GM21825 (cell line): ENCODE results near the gene TRIO.
"Not testable (repeated sequence)": the region's sequence is repeated elsewhere in the genome, so short reads cannot be mapped to it uniquely, and the experiment has no call there.

ENCODE experiments used
- ATAC-seq: cut with Tn5 transposase; IDR thresholded peaks from one replicate; pipeline ENCODE4 v1.9.1; 2021; ENCODE audit warnings: mild to moderate bottlenecking, moderate library complexity; ENCODE audit not compliant: unreplicated experiment

TRIO gene

DNA sequence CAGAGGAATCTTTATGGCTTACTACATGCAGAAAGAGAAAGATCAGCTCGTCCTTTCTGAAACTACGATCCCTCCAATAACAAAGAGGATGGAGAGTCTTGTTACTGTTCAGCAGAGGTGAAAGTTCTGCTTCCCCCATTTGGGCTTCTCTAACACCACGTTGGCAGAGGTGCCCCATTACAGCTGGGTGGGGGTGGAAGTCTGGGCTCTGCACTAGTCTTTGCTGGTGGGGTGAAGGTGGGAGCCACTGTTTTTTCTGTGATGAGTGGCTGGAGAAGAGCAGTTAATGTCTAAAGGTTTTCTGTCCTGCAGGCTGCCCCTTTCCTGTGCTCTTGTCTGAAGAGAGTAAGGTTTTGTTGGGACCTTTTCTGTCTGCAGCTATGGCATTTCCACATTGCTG is 373.8 kb downstream of the TRIO start:
- no peak for ATAC-seq

- no peak for ATAC-seq
Observed at GRCh38 chr5:14518638-14519037, 375.5 kb downstream of the TRIO start.

GRCh38 chr5:14521748-14522147 is 378.6 kb downstream of the TRIO start:
- ATAC-seq, result no peak

- no peak for ATAC-seq
Observed at GRCh38 chr5:14522721-14523120, 379.6 kb downstream of the TRIO start.

GRCh38 chr5:14523243-14524034 is 380.3 kb downstream of the TRIO start:
- ATAC-seq, result no peak

- no peak for ATAC-seq
Observed at GRCh38 chr5:14525397-14525796, 382.3 kb downstream of the TRIO start.

DNA sequence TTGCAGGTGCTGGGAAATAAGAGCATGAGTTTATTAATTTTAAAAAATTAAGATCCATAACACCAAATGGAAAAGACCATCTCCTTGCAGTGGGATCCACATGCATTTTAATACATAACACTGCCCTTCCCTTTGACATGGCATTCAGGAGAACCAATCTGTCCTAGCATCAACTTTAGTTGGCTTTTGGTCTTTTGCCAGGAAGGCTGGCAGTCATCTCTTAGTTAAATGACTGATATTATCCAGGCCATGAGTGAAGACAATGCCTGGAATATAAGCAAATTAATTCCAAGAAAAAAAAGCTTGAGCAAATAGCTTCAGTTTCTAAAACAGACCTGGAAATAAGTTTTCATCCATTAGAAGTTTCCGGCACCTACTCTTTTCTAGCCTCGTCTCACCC is 383.4 kb downstream of the TRIO start:
- no peak for ATAC-seq

DNA sequence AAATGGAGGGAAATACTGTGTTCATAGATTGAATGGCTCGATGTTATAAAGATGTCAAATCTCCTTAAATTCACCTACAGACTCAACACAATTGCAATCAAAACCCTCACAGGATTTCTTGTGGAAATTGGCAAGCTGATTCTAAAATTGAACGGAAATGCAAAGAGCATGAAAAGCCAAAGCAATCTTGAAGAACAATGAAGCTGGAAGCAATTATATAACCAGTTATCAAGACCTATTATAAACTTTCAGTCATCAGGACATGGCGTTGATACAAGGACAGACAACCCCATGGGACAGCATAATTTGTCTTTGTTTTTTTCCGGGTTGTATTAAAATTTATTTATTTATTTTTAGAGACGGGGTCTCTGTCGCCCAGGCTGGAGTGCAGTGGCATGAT is 385.0 kb downstream of the TRIO start:
- no peak for ATAC-seq

DNA sequence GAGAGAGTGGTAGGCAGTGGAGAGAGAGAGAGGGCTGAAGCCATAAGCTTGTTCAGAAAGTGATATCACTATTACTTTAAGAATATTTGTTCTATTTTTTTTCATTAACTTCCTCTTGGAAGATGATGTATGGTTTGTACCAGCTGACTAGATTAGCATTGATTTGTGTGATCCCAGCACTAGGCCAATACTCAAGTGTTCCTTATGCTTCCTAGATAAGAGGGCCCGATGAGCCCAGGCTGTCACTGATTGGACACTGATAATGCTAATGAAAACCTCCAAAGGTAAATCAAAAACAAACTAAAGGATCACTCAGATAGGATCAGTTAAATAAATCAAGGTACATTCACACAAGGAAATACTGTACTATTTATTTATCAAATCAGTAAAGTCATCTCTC is 385.8 kb downstream of the TRIO start:
- no peak for ATAC-seq

GRCh38 chr5:14531668-14532067 is 388.5 kb downstream of the TRIO start:
- ATAC-seq, result no peak

DNA sequence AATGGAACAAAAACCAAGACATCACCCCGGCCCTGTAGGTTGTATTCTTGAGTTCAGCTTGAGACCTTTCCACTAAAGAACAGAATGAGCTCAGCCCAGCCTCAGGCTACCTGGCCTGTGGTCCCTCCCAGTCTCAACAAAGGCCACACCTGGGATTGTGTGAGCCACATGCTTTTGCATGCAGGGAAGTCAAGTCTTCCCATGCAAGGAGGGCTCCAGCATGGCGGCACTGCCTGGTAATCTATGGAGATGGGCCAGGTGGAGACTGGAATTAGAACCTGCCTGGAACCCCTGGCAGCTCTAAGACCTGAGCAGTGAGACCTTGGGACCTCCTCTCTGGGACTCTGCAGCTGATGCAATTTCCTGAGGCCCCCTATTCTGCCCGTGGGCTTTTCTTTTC is 389.0 kb downstream of the TRIO start:
- ATAC-seq, result no peak

GRCh38 chr5:14534773-14535172 is 391.6 kb downstream of the TRIO start:
- ATAC-seq, result no peak

- no peak for ATAC-seq
Observed at GRCh38 chr5:14545308-14545707, 402.2 kb downstream of the TRIO start.

GRCh38 chr5:14545862-14546261 is 402.7 kb downstream of the TRIO start:
- ATAC-seq, result no peak

- ATAC-seq, result no peak
Observed at GRCh38 chr5:14547666-14548065, 404.5 kb downstream of the TRIO start.

DNA sequence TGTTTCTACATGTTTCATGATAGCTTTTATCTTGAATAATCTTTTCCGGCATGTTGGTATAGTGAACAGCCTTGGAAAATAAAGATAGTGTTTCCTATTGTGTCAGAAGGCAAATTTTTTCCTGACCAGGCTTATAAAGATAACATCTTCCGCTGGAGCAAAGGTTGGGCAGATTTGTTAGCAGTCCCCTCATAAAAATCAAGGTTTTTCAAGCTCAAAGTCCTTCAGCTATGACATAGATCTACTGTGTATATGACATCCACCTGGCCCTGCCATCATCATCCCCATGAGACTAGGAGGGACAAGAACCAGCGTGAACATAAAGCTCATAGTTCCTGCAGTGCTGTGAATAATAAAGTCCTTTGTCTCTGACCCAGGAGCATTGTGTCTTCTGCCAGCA is 408.1 kb downstream of the TRIO start:
- ATAC-seq, result no peak

DNA sequence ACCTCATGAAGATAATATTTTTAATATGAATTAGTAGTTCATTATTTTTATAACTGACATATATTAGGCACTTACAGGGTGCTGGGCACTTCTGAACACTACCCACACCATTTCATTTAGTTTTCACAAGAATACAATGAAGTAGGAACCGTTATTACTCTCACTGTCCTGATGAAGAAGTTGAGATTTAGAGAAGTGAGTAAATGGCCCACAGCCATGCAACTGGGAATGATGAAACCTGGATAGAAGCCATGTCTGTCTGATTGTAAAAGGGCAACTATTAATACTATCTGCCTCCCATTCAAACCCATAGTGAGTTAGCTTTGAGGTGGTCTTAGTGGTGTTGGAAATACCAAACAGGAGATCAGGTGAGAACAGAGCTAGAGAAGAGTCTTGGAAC is 408.9 kb downstream of the TRIO start:
- ATAC-seq, result no peak

- not testable (repeated sequence) for ATAC-seq
Observed at GRCh38 chr5:14554288-14554687, 411.1 kb downstream of the TRIO start.

DNA sequence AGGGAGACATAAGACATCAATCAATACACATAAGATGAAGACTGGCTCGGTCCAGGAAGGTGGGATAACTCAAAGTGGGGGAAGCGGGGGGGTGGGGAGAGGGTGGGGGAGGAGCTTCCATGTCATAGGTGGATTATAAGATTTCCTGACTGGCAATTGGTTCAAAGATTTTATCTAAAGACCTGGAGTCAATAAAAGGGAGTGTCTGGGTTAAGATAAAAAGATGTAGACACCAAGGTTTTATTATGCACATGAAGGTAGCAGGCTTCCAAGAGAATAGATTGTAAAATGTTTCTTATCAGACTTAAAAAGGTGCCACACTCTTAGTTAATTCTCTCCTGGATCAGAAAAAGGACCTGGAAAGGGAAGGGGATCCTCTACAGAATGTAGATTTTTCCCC is 412.9 kb downstream of the TRIO start:
- ATAC-seq, result no peak

DNA sequence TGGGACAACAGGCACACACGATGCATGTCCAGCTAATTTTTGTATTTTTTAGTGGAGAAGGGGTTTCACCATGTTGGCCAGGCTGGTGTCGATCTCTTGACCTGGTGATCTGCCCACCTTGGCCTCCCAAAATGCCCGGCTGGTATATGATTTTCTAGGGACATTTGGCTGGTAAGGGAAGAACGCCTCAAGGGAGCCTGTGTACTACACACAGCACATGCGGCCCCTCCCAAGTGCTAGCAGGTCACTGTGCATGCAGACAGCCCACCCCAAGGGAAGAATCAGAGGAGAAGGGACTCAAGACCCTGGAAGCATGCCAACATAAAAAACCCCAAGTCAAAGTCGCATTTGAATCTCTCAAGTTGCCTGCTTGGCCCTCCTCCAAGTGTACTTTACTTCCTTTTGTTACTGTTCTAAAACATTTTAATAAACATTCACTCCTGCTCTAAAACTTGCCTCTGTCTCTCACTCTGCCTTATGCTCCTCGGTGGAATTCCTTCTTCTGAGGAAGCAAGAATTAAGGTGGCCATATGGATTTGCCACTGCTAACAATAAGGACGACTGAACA is 414.1 kb downstream of the TRIO start:
- ATAC-seq, result no peak

DNA sequence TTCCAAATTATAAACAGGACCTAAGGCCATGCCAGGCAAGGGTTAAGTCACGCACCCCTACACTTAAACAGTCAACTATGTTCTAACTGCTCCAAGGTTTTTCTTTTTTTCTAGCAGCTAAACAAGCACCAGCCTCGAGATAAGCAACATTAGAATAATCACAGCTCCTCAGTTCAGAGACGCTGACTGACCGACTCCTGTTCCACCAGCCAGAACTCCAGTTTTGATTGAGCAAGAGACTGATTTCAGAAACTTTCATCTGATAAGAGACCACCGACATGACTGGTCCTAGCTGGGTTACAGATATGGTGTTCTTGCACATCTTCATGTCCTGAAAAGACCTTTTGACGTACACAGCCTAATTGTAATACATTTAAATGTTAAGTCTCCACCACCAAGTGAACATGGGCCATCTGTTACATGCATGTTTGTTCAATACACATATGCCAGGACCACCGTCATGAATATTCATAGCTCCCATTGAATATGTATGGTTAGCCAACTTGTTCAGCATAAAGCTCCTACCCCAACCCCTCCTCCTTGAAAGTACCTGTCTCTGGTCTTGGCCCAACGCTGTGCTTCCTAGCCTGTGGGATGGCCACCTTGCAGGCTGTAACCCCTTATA is 414.8 kb downstream of the TRIO start:
- ATAC-seq, result no peak
